ELF-1 (cell line): Measurements from ENCODE around the gene CACNA1D.

Experiments
- DNase-seq: peaks from one replicate; pipeline ENCODE4 v3.0.0-alpha.2; 2016; ENCODE audit warnings: low read depth, low spot score

Gene CACNA1D

GRCh38 chr3:53777468-53777867 is 283.1 kb downstream of the CACNA1D start:
- DNase-seq: no peak

DNA sequence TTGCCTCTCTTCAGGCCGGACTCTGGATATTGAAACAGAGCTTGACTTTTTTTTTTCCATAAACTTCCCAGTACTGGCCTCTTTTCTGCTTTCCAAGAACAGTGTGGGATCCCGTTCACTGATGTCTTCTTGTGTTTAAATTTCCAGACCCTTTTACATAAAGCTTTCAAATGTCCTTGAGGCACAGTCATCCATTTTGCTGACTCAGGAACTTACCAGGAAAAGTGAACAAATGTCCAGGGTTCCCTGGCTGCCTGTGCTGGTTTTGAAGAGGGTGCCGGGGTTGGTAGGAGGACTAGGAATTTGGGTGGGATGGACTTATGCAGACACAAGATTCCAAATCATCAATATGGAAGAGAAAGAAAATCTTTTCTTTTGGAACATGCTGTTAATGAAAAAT is 283.7 kb downstream of the CACNA1D start:
- no peak for DNase-seq

- no peak for DNase-seq
Measured at GRCh38 chr3:53780171-53780570, 285.8 kb downstream of the CACNA1D start.

DNA sequence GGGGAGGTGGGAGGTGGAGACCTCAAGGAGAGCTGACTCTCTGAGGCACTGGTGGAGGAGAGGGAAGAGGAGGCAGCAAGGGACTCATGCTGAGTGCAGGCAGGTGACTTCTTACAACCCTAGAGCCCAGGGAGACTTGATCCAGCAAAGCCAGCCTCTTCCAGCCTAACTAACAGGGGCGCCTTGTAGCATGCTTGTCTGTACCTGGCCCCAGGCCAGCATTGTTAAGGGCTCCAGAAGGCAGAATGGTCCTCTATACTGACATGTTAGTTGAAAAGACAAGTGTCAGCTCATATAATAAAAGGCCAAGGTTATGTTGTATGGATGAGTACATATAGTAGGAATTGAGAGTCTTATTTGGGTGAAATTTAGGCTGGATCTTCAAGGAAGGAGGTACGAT is 286.4 kb downstream of the CACNA1D start:
- DNase-seq: no peak

DNA sequence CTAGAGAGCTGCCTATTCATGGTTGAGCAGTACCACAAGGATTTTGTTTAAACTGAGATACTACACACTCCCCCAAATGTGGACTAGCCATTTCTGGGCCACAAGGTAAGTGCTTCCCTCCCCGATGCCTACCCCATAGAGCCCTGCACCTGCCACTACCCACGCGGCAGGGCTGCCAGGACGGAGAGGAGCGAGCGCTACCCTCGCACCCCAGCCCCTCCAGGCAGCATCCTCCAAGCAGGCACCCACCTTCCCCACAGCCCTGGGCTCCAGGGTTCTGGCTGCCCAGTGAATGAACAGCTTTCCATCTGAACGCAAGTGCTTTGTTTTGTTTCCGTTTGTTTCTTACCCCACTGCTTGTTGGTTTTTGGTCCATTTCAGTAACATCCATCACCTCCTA is 292.6 kb downstream of the CACNA1D start:
- no peak for DNase-seq

DNA sequence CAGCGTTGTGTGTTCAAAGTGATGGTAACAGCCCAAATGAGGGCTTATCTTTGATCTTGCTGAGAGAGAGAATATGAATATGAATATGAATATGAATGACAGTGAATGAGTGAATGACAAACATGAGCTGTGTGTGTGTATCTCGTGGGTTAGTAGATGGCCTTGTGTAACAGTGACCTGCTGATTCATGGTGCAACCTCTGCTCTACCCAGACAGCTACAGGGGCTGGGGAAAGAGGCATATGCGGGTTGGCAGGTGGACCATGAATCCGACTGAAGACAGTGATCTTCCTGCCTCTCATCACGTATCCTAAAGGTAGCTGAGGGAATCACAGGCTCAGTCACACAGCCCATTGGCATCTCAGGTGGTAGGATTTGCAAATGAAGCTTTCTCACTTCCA is 293.6 kb downstream of the CACNA1D start:
- no peak for DNase-seq

GRCh38 chr3:53789459-53789858 is 295.0 kb downstream of the CACNA1D start:
- no peak for DNase-seq

DNA sequence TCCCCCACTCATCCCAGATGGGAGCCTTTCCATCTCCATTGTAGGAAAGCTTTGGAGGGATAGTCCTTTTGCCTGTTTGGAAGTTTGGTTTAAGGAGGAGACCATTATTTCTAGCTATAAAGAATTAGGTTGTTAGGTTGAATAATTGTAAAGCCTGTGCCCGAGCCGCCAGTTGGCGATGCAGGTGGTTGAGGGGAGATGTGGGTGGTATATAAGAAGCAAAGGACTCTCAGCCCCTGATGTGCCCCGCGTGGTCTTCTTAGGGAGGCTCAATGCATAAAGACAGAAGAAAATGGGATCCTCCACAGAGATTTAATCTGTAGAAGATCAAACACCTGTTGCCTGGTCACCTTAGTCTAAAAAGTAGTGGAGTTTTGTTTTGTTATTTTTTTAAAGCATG is 296.1 kb downstream of the CACNA1D start:
- no peak for DNase-seq

DNA sequence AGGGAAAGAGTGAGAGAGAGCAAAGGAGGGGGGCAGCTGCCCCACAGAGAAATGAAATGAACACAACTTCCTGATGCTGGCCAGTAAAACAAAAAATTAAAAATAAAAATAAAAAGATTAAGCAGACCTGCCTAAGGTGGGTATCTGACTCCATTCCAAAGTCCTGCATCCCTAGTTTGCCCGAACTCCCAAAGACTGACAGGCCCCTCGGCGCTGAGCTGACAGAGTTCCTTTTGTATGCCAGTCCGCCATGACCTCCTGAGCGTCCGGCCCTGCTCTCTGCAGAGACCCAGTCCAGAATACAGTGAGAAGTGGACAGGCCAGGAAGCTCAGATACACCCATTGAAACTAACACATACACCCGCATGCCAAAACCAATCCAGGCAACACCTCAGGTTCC is 296.9 kb downstream of the CACNA1D start:
- DNase-seq: no peak

- peak; percentile 19 for DNase-seq
Measured at GRCh38 chr3:53792866-53793265, 298.5 kb downstream of the CACNA1D start.

GRCh38 chr3:53794597-53794996 is 300.2 kb downstream of the CACNA1D start:
- DNase-seq: peak; percentile 19

- DNase-seq: no peak
Measured at GRCh38 chr3:53795176-53795575, 300.8 kb downstream of the CACNA1D start.

GRCh38 chr3:53795789-53796560 is 301.6 kb downstream of the CACNA1D start:
- no peak for DNase-seq

DNA sequence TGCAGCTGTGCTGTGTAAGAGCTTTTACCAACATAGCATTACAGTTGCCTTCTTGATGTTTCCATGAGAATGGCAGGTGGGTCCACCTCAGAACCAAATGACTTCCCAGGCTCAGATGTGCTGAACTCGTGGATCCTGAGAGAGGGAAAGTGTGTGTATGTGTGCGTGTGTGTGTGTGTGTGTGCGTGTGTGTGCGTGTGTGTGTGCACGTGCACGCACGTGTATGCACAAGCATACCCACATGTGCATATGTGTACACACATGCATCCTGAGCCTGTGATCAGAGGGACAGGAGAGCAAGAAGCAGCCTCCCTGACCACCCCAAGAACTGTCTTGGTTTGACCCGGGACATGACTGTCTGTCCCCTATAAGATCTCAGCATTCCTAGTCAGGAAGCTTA is 303.7 kb downstream of the CACNA1D start:
- no peak for DNase-seq

- DNase-seq: no peak
Measured at GRCh38 chr3:53799338-53799865, 305.0 kb downstream of the CACNA1D start.

DNA sequence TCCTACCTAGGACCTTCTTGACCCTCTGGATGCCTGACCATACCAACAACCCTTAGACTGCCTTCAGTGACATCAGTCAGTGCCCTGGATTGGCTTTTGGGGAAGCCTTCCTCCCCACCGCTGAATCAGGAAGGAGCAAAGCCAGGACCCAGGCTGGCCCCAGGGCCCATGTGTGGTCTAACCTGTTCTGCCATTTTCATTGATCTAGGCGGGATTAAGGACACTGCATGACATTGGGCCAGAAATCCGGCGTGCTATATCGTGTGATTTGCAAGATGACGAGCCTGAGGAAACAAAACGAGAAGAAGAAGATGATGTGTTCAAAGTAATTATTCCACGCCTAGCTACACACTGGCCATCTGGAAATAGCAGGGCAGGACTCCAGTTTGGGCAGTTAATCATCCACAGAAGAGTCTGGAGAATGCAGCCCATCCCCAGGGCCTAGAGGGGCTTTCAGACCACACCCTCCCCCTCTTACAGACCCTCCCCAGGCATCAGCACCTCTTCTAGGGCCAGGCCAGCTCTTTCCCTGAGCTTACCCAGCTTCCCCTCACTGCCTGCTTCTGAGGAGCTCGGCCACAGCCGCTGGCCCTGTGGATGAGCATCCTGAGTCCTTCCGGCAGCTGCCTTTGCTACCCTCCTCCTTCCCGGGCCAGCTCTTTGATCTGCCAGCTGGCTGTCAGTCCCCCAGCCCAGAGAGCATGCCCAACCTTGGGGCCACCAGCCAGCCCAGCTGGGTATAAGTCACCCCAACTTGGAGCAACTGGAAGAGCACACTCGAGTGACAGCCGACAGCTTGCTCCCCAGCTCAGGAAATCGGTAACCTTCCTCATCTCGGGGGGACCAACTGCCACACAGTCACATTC is 305.9 kb downstream of the CACNA1D start:
- DNase-seq: peak; percentile 75

DNA sequence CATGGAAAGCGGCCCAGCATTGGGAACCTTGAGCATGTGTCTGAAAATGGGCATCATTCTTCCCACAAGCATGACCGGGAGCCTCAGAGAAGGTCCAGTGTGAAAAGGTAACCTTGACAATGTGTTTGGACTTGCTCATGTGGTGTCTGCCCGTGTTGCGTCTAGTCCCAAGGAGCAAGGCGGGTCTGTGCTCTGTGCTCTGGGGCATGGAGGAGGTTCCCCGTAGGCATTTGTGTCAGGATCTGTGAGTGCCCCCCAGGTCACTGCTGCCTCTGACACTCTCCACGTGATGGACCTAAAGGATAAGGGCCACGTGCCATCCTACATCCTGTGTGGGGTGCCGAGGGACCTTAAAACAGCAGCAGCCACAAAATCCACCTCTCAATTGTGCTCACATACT is 306.9 kb downstream of the CACNA1D start:
- DNase-seq: no peak

DNA sequence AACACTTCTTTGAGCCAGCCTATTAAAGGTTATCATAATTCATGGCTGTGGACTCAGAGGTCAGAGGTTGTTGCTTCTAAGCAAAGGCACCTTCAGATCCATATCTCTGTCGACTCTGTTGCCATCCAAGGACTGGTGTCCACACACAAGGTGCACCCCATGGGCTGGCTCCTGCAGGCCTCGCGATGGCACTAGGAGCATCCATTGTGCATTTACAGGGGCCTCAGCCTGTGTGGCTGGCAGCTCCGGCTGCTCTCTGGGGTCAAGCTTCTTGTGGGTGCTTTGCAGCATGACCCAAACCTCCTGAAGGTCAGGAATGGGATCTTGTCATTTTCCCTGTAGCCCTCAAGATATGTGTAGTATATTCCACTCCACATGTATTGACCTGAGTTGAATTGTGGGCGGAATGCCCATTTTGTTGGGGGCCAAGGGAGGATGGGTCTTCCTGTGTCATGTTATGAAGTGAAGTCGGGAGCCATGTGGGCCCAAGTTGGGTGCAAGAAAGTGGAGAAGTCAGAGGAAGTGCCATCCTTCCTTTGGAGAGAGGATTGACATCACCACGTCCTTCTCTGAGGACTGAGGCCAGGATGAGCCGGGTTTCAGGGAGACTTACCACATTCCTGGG is 308.0 kb downstream of the CACNA1D start:
- DNase-seq: no peak

DNA sequence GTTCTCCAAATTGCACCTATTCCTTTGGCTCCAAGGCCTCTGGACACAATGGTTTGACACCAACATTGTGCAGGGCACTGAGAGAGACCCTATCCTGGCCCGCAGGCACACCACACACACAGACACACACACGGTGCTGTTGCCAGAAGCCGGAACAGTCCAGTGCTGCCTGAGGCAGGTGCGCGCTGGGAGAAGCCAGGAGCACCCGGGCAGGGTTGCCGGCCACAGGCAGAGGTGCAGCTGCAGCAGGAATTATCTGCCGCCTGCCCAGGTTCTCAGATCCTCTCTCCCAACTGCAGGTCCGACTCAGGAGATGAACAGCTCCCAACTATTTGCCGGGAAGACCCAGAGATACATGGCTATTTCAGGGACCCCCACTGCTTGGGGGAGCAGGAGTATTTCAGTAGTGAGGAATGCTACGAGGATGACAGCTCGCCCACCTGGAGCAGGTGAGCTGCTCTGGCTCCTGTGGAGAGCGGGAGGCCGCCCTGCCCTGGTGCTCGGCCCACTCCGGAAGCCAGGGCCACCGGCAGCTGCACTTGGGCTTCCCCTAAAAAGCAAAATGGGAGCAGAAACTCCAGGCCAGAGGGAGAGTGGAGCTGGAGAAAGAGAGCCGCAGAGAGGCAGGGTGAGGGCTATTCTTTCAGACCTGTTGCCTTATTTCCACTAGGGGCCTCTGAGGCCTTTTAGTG is 308.9 kb downstream of the CACNA1D start:
- peak; percentile 28 for DNase-seq

- peak; percentile 29 for DNase-seq
Measured at GRCh38 chr3:53803816-53804695, 309.6 kb downstream of the CACNA1D start.
